Adrenal gland (tissue), 5 donors: Measurements from ENCODE around the gene PRKRA.

Source experiments
- POLR2A ChIP-seq, 2 donors: fragments of 450-650 bp; IDR thresholded peaks; one replicate each; pipeline ENCODE4 v1.6.1; 2017; ENCODE audit warnings: antibody characterized with exemption in 2 of 2, mild to moderate bottlenecking in 2 of 2, moderate library complexity in 1 of 2
- TF ChIP-seq, protein P1 (sequence below), 6 experiments: fragments of 450-650 bp in 4 of 6; fragments of 200-600 bp in 2 of 6; sonication (generic) in 1 of 6; IDR thresholded peaks; 1 replicate in 5 of 6; 2 replicates in 1 of 6; pipeline versions ENCODE4 v1.5.1 to v1.8.0; 2016 to 2021; ENCODE audit warnings: antibody characterized with exemption in 6 of 6, mild to moderate bottlenecking in 2 of 6, moderate library complexity in 1 of 6
- donor health status: DM: no; HTN: no; CAD: no.

- TF ChIP-seq, protein P1, sequence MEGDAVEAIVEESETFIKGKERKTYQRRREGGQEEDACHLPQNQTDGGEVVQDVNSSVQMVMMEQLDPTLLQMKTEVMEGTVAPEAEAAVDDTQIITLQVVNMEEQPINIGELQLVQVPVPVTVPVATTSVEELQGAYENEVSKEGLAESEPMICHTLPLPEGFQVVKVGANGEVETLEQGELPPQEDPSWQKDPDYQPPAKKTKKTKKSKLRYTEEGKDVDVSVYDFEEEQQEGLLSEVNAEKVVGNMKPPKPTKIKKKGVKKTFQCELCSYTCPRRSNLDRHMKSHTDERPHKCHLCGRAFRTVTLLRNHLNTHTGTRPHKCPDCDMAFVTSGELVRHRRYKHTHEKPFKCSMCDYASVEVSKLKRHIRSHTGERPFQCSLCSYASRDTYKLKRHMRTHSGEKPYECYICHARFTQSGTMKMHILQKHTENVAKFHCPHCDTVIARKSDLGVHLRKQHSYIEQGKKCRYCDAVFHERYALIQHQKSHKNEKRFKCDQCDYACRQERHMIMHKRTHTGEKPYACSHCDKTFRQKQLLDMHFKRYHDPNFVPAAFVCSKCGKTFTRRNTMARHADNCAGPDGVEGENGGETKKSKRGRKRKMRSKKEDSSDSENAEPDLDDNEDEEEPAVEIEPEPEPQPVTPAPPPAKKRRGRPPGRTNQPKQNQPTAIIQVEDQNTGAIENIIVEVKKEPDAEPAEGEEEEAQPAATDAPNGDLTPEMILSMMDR (IDR thresholded peaks at IDR 0.05): no peak
- no peak for TF ChIP-seq POLR2A (IDR thresholded peaks at IDR 0.05)
These were observed 5.0 kb upstream of the PRKRA start for GRCh38 chr2:178455947-178456346.
